IPS-15b (cell line): ENCODE results near the gene SLC25A31.

Source experiments
- H3K27me3 ChIP-seq: one replicate; pipeline ENCODE4 v1.6.1; 2013; ENCODE audit warnings: low read length; ENCODE audit not compliant: control insufficient read depth, insufficient read depth
- H3K36me3 ChIP-seq: one replicate; pipeline ENCODE4 v1.6.1; 2013; ENCODE audit warnings: low read length; ENCODE audit not compliant: control insufficient read depth, insufficient read depth
- H3K4me1 ChIP-seq: one replicate; pipeline ENCODE4 v1.6.1; 2013; ENCODE audit warnings: mild to moderate bottlenecking, low read length; ENCODE audit not compliant: control insufficient read depth, insufficient read depth
- H3K4me3 ChIP-seq: one replicate; pipeline ENCODE4 v1.5.1; 2013; ENCODE audit warnings: low read depth, low read length
- H3K9ac ChIP-seq: one replicate; pipeline ENCODE4 v1.6.1; 2013; ENCODE audit warnings: low read depth, mild to moderate bottlenecking, low read length
- H3K9me3 ChIP-seq: one replicate; pipeline ENCODE4 v1.6.1; 2013; ENCODE audit warnings: mild to moderate bottlenecking, low read length; ENCODE audit not compliant: control insufficient read depth, insufficient read depth

SLC25A31 gene

GRCh38 chr4:127730142-127730913 is at the start of gene SLC25A31:
Gene SLC25A31, plus strand, starts transcription at chr4:127730400. Its CDS starts 146 bp downstream, at chr4:127730546.
- H3K4me3 ChIP-seq, result no peak within 1 kb of the TSS
- H3K4me1 ChIP-seq, result no peaks in the 10 kb centered on the region
- H3K9me3 ChIP-seq, result no peaks in the 10 kb centered on the region
- H3K36me3 ChIP-seq, result no peaks in the 10 kb centered on the region
- no peak within 1 kb of the TSS for H3K9ac ChIP-seq
- H3K27me3 ChIP-seq, result no peaks in the 10 kb centered on the region

- Histone ChIP-seq H3K36me3 (peaks cover 3% of the 10 kb centered on the region), H3K27me3 (no peaks in the 10 kb centered on the region), H3K4me1 (no peaks in the 10 kb centered on the region), H3K9ac (no peak overlapping the region), H3K4me3 (no peak overlapping the region), H3K9me3 (no peaks in the 10 kb centered on the region)
Measured at GRCh38 chr4:127685292-127685691, 44.9 kb upstream of the SLC25A31 start.

- Histone ChIP-seq H3K27me3 (no peaks in the 10 kb centered on the region), H3K4me1 (no peaks in the 10 kb centered on the region), H3K9me3 (no peaks in the 10 kb centered on the region), H3K4me3 (no peak overlapping the region), H3K9ac (no peak overlapping the region), H3K36me3 (peaks cover 3% of the 10 kb centered on the region)
Measured at GRCh38 chr4:127686658-127687057, 43.5 kb upstream of the SLC25A31 start.

- Histone ChIP-seq H3K9me3 (no peaks in the 10 kb centered on the region), H3K9ac (no peak overlapping the region), H3K27me3 (no peaks in the 10 kb centered on the region), H3K4me1 (no peaks in the 10 kb centered on the region), H3K4me3 (no peak overlapping the region), H3K36me3 (peaks cover 3% of the 10 kb centered on the region)
Measured at GRCh38 chr4:127687580-127687979, 42.6 kb upstream of the SLC25A31 start.

- H3K9me3 ChIP-seq, result no peaks in the 10 kb centered on the region
- H3K4me3 ChIP-seq, result no peak overlapping the region
- H3K36me3 ChIP-seq, result no peaks in the 10 kb centered on the region
- H3K27me3 ChIP-seq, result no peaks in the 10 kb centered on the region
- no peak overlapping the region for H3K9ac ChIP-seq
- H3K4me1 ChIP-seq, result no peaks in the 10 kb centered on the region
Measured at GRCh38 chr4:127698789-127699200, 31.4 kb upstream of the SLC25A31 start.

GRCh38 chr4:127708985-127709384 is 21.2 kb upstream of the SLC25A31 start:
- Histone ChIP-seq H3K36me3 (peaks cover 13% of the 10 kb centered on the region), H3K4me1 (no peaks in the 10 kb centered on the region), H3K9me3 (peaks cover 4% of the 10 kb centered on the region), H3K27me3 (no peaks in the 10 kb centered on the region), H3K4me3 (no peak overlapping the region), H3K9ac (no peak overlapping the region)

GRCh38 chr4:127709456-127709855 is 20.7 kb upstream of the SLC25A31 start:
- H3K36me3 ChIP-seq, result peaks cover 13% of the 10 kb centered on the region
- no peaks in the 10 kb centered on the region for H3K27me3 ChIP-seq
- no peak overlapping the region for H3K4me3 ChIP-seq

GRCh38 chr4:127731406-127731805 is 1.2 kb downstream of the SLC25A31 start:
- Histone ChIP-seq H3K27me3 (no peaks in the 10 kb centered on the region), H3K36me3 (no peaks in the 10 kb centered on the region), H3K4me3 (no peak overlapping the region), H3K4me1 (no peaks in the 10 kb centered on the region), H3K9ac (no peak overlapping the region), H3K9me3 (no peaks in the 10 kb centered on the region)

More at GRCh38 chr4:127709456-127709855, 20.7 kb upstream of the SLC25A31 start:
- Histone ChIP-seq H3K4me1 (no peaks in the 10 kb centered on the region), H3K9me3 (peaks cover 4% of the 10 kb centered on the region), H3K9ac (no peak overlapping the region)

- H3K36me3 ChIP-seq, result no peaks in the 10 kb centered on the region
- H3K9ac ChIP-seq, result no peak overlapping the region
- no peak overlapping the region for H3K4me3 ChIP-seq
- no peaks in the 10 kb centered on the region for H3K4me1 ChIP-seq
- H3K9me3 ChIP-seq, result no peaks in the 10 kb centered on the region
- H3K27me3 ChIP-seq, result no peaks in the 10 kb centered on the region
Measured at GRCh38 chr4:127732623-127733328, 2.6 kb downstream of the SLC25A31 start.

GRCh38 chr4:127734976-127735375 is 4.8 kb downstream of the SLC25A31 start:
- Histone ChIP-seq H3K27me3 (no peaks in the 10 kb centered on the region), H3K36me3 (no peaks in the 10 kb centered on the region), H3K9ac (no peak overlapping the region)

GRCh38 chr4:127737295-127737694 is 7.1 kb downstream of the SLC25A31 start:
- Histone ChIP-seq H3K4me1 (no peaks in the 10 kb centered on the region), H3K9me3 (no peaks in the 10 kb centered on the region), H3K4me3 (no peak overlapping the region), H3K36me3 (no peaks in the 10 kb centered on the region), H3K9ac (no peak overlapping the region), H3K27me3 (no peaks in the 10 kb centered on the region)

More at GRCh38 chr4:127734976-127735375, 4.8 kb downstream of the SLC25A31 start:
- H3K4me3 ChIP-seq, result no peak overlapping the region
- H3K9me3 ChIP-seq, result no peaks in the 10 kb centered on the region
- H3K4me1 ChIP-seq, result no peaks in the 10 kb centered on the region

- no peaks in the 10 kb centered on the region for H3K36me3 ChIP-seq
- no peak overlapping the region for H3K4me3 ChIP-seq
- H3K9me3 ChIP-seq, result no peaks in the 10 kb centered on the region
- no peaks in the 10 kb centered on the region for H3K4me1 ChIP-seq
- H3K9ac ChIP-seq, result no peak overlapping the region
- no peaks in the 10 kb centered on the region for H3K27me3 ChIP-seq
Measured at GRCh38 chr4:127741247-127741646, 11.0 kb downstream of the SLC25A31 start.
